Parathyroid adenoma (tissue), 2 donors: Measurements from ENCODE around the gene TLE1.

Experiments used
- H2AFZ ChIP-seq: fragments of 300-600 bp; sonication (generic); one replicate; pipeline ENCODE4 v1.7.0; 2017; ENCODE audit warnings: antibody characterized with exemption, mild to moderate bottlenecking
- H3K27ac ChIP-seq: fragments of 300-600 bp; sonication (generic); one replicate; pipeline ENCODE4 v1.7.0; 2017
- H3K27me3 ChIP-seq: fragments of 300-600 bp; sonication (generic); one replicate; pipeline ENCODE4 v1.7.0; 2017; ENCODE audit warnings: low read length; ENCODE audit not compliant: control insufficient read depth, insufficient read depth
- H3K36me3 ChIP-seq: fragments of 300-600 bp; sonication (generic); one replicate; pipeline ENCODE4 v1.7.0; 2017; ENCODE audit warnings: low read length; ENCODE audit not compliant: control insufficient read depth, insufficient read depth
- H3K4me1 ChIP-seq: fragments of 300-600 bp; sonication (generic); one replicate; pipeline ENCODE4 v1.7.0; 2017; ENCODE audit warnings: control low read depth
- H3K4me2 ChIP-seq: fragments of 300-600 bp; sonication (generic); one replicate; pipeline ENCODE4 v1.7.0; 2017; ENCODE audit warnings: low read length
- H3K4me3 ChIP-seq: fragments of 300-600 bp; sonication (generic); one replicate; pipeline ENCODE4 v1.7.0; 2017; ENCODE audit warnings: low read depth, low read length
- H3K79me2 ChIP-seq: fragments of 300-600 bp; sonication (generic); one replicate; pipeline ENCODE4 v1.7.0; 2017; ENCODE audit warnings: control low read depth
- H3K9ac ChIP-seq: fragments of 300-600 bp; sonication (generic); one replicate; pipeline ENCODE4 v1.7.0; 2017; ENCODE audit warnings: mild to moderate bottlenecking
- H3K9me3 ChIP-seq: fragments of 300-600 bp; sonication (generic); one replicate; pipeline ENCODE4 v1.7.0; 2017; ENCODE audit warnings: low read length; ENCODE audit not compliant: control insufficient read depth
- TF ChIP-seq, protein P1 (sequence below): fragments of 300-600 bp; sonication (generic); IDR thresholded peaks from one replicate; pipeline ENCODE4 v1.7.0; 2017; ENCODE audit warnings: antibody characterized with exemption, mild to moderate bottlenecking
- donor health status: primary hyperparathyroidism.

Gene TLE1

GRCh38 chr9:81637276-81637675, 52.1 kb downstream of the TLE1 start:
- TF ChIP-seq, protein P1, sequence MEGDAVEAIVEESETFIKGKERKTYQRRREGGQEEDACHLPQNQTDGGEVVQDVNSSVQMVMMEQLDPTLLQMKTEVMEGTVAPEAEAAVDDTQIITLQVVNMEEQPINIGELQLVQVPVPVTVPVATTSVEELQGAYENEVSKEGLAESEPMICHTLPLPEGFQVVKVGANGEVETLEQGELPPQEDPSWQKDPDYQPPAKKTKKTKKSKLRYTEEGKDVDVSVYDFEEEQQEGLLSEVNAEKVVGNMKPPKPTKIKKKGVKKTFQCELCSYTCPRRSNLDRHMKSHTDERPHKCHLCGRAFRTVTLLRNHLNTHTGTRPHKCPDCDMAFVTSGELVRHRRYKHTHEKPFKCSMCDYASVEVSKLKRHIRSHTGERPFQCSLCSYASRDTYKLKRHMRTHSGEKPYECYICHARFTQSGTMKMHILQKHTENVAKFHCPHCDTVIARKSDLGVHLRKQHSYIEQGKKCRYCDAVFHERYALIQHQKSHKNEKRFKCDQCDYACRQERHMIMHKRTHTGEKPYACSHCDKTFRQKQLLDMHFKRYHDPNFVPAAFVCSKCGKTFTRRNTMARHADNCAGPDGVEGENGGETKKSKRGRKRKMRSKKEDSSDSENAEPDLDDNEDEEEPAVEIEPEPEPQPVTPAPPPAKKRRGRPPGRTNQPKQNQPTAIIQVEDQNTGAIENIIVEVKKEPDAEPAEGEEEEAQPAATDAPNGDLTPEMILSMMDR, result no peak
- H3K27ac ChIP-seq, result no peak overlapping the region
- no peaks in the 10 kb centered on the region for H3K27me3 ChIP-seq
- H3K36me3 ChIP-seq, result no peaks in the 10 kb centered on the region
- H3K4me3 ChIP-seq, result no peak overlapping the region
- no peaks in the 10 kb centered on the region for H3K4me1 ChIP-seq
- H3K79me2 ChIP-seq, result no peaks in the 10 kb centered on the region
- no peak overlapping the region for H3K9ac ChIP-seq
- H3K9me3 ChIP-seq, result no peaks in the 10 kb centered on the region
- no peak overlapping the region for H2AFZ ChIP-seq
- H3K4me2 ChIP-seq, result no peak overlapping the region

DNA sequence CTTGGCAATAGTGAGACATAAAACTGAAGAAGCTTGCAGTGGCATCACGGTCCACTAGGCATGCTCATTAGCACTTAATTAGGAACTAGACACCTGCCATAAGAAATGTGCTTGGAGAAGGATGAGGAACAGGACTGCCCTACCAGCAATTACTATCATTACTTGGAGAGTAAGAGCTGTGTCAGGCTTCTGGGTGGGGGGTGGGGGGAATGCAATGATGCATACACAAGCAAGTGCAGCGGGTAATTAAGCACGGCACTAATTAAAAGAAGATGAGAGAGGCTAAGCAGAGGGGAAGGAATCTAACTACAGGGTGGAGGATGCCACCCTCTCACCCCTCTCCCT, 53.1 kb downstream of the TLE1 start:
- no peaks in the 10 kb centered on the region for H3K27me3 ChIP-seq
- TF ChIP-seq, protein P1, result no peak
- no peak overlapping the region for H3K4me2 ChIP-seq
- no peaks in the 10 kb centered on the region for H3K9me3 ChIP-seq
- no peak overlapping the region for H3K4me3 ChIP-seq
- H3K79me2 ChIP-seq, result no peaks in the 10 kb centered on the region
- H3K36me3 ChIP-seq, result no peaks in the 10 kb centered on the region
- no peaks in the 10 kb centered on the region for H3K4me1 ChIP-seq
- H3K27ac ChIP-seq, result no peak overlapping the region
- no peak overlapping the region for H3K9ac ChIP-seq
- H2AFZ ChIP-seq, result no peak overlapping the region

DNA sequence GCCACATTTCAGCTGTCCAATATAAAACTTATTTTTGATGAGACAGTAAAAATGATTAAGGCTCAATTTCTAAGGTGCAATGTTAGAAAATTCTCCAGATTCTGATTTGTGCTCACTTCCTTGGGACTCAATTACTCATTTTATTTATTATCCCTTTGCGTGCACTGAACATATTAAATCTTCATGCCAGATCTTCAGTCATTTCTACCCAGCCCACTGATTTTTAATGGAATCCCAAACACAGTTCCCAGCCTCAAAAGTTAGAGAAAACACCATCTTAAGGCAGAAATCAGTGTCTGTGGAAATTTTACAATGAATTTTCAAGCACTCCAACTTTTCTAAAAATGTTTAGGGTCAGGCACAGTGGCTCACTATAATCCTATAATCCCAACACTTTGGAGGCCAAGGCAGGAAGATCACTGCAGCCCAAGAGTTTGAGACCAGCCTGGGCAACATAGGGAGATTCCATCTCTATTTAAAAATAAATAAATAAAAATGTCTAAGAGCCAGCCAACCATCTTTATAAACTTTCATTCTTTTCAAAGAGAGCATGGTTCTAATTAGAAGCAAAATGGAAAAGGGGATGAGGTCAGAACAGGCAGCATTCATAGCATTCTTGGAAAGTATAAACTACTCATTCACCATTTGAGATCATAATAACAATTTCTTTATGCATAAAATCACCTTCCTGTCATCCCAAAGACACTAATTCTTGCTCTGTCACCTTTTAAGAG, 53.7 kb downstream of the TLE1 start:
- no peak overlapping the region for H3K9ac ChIP-seq
- H3K9me3 ChIP-seq, result no peaks in the 10 kb centered on the region
- H3K27ac ChIP-seq, result no peak overlapping the region
- no peak overlapping the region for H3K4me3 ChIP-seq
- TF ChIP-seq, protein P1, result no peak
- no peaks in the 10 kb centered on the region for H3K79me2 ChIP-seq
- H3K4me1 ChIP-seq, result no peaks in the 10 kb centered on the region
- H2AFZ ChIP-seq, result no peak overlapping the region
- H3K36me3 ChIP-seq, result no peaks in the 10 kb centered on the region
- H3K27me3 ChIP-seq, result no peaks in the 10 kb centered on the region
- no peak overlapping the region for H3K4me2 ChIP-seq

- no peaks in the 10 kb centered on the region for H3K79me2 ChIP-seq
- no peak overlapping the region for H3K9ac ChIP-seq
- H3K27ac ChIP-seq, result no peak overlapping the region
- H3K36me3 ChIP-seq, result no peaks in the 10 kb centered on the region
- H3K4me3 ChIP-seq, result no peak overlapping the region
- no peak overlapping the region for H2AFZ ChIP-seq
- TF ChIP-seq, protein P1, result no peak
- H3K9me3 ChIP-seq, result no peaks in the 10 kb centered on the region
- no peaks in the 10 kb centered on the region for H3K4me1 ChIP-seq
- no peak overlapping the region for H3K4me2 ChIP-seq
- H3K27me3 ChIP-seq, result no peaks in the 10 kb centered on the region
Observed at GRCh38 chr9:81634915-81635516, 54.3 kb downstream of the TLE1 start.
